Right atrium auricular region (tissue), 2 donors: ENCODE results near the gene SMC4. TPM values are rescaled to one million over a fixed set of nuclear protein-coding genes. Genes with fewer than 3 reads are reported as not detected.

ENCODE experiments used
- DNase-seq: peaks from one replicate; pipeline ENCODE4 v3.0.0-alpha.2; 2019; ENCODE audit warnings: low spot score
- H3K27ac ChIP-seq, 2 donors: fragments of 200-600 bp; sonication (generic); 1 replicate in 1 of 2; 2 replicates in 1 of 2; pipeline ENCODE4 v1.5.1; 2016 to 2019
- H3K27me3 ChIP-seq, 2 donors: fragments of 200-600 bp; sonication (generic); one replicate each; pipeline versions ENCODE4 v1.5.1 to v1.6.0; 2017 to 2019
- H3K36me3 ChIP-seq: fragments of 200-600 bp; sonication (generic); one replicate; pipeline ENCODE4 v1.5.1; 2016
- H3K4me1 ChIP-seq, 2 donors: fragments of 200-600 bp; sonication (generic); one replicate each; pipeline versions ENCODE4 v1.5.1 to v1.6.0; 2017 to 2019
- H3K4me3 ChIP-seq, 2 donors: fragments of 200-600 bp; sonication (generic); 1 replicate in 1 of 2; 2 replicates in 1 of 2; pipeline ENCODE4 v1.5.1; 2017 to 2019; ENCODE audit warnings: mild to moderate bottlenecking in 1 of 2, moderate library complexity in 1 of 2
- H3K9me3 ChIP-seq, 2 donors: fragments of 200-600 bp; sonication (generic); one replicate each; pipeline ENCODE4 v1.5.1; 2019
- total RNA-seq, 2 donors: library from RNA; depleted of rRNA; stranded (reverse); fragments of >200 nt; gene quantifications; one replicate each; pipeline ENCODE4 v1.1.0, GENCODE V29; 2016
- TF ChIP-seq, protein P1 (sequence below), 2 donors: fragments of 200-600 bp; sonication (generic); IDR thresholded peaks; one replicate each; pipeline ENCODE4 v1.5.1; 2019; ENCODE audit warnings: antibody characterized with exemption in 2 of 2

The SMC4 gene
- total RNA-seq, 2 donors from 2014 or later = 10.7 to 10.8 TPM

DNA sequence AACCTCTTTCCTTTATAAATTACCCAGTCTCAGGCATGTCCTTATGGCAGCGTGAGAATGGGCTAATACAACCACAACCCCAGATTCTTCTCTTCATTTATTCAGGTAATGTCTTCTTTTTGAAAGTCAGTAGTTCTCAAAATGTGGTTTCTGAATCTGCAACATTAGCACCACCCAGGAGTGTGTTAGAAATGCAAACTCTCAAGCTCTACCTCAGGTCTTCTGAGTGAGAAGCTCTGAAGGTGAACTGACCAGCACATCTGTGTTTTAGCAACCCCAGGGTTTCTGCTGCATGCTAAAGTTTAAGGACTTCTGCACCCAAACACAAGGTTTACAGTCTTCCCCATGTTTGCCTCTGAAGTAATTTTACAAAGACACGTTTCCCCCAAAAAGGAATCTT, 72.4 kb downstream of the SMC4 start:
- H3K4me3 ChIP-seq = no peak overlapping the region
- no peaks in the 10 kb centered on the region for H3K27me3 ChIP-seq
- TF ChIP-seq, protein P1, sequence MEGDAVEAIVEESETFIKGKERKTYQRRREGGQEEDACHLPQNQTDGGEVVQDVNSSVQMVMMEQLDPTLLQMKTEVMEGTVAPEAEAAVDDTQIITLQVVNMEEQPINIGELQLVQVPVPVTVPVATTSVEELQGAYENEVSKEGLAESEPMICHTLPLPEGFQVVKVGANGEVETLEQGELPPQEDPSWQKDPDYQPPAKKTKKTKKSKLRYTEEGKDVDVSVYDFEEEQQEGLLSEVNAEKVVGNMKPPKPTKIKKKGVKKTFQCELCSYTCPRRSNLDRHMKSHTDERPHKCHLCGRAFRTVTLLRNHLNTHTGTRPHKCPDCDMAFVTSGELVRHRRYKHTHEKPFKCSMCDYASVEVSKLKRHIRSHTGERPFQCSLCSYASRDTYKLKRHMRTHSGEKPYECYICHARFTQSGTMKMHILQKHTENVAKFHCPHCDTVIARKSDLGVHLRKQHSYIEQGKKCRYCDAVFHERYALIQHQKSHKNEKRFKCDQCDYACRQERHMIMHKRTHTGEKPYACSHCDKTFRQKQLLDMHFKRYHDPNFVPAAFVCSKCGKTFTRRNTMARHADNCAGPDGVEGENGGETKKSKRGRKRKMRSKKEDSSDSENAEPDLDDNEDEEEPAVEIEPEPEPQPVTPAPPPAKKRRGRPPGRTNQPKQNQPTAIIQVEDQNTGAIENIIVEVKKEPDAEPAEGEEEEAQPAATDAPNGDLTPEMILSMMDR (IDR thresholded peaks at IDR 0.05) = no peak
- H3K36me3 ChIP-seq = no peaks in the 10 kb centered on the region
- no peaks in the 10 kb centered on the region for H3K4me1 ChIP-seq
- H3K27ac ChIP-seq = no peak overlapping the region
- no peak for DNase-seq
- H3K9me3 ChIP-seq = peaks cover 0 to 9% of the 10 kb centered on the region in 2 donors

DNA sequence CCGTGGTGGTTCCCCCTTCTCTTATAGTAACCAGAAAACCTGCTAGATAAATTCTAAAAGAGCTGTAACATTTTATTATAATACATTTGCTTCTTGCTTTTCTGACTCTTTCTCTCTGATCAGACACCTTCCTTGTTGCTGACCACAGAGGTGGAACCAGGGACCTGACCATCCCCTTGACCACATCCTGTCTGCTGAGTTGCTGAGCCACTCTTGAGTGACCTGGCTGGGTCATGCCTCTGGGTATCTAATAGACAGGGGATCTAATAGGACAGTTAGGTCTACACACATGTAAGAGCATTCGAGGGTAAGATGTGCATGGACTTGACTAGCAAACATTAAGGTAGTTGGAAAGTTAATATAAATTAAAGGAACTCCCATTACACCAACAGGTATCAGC, 72.9 kb downstream of the SMC4 start:
- TF ChIP-seq, protein P1 (IDR thresholded peaks at IDR 0.05) = no peak
- Histone ChIP-seq H3K4me1 (no peaks in the 10 kb centered on the region), H3K4me3 (no peak overlapping the region), H3K9me3 (peaks cover 0 to 9% of the 10 kb centered on the region in 2 donors), H3K27ac (no peak overlapping the region), H3K36me3 (no peaks in the 10 kb centered on the region), H3K27me3 (no peaks in the 10 kb centered on the region)
- DNase-seq = no peak

DNA sequence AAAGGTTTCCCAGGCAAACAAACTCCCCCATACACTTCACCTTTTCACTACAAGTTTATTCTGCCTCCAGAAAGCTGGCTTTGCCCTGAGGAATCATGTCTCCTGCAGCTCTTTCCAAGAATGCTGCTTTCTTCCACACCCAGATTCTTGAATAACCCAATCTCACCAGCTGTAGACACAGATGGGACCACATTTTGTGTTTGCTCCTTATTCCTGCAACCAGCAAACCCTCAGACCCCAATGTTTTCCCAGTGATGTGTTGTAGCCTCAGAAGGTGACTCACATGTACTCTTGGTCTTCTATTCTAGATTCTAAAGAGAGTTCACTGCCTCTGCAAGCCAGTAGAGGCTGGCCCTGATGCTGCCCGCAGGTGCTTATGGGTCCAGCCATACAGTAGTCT, 73.8 kb downstream of the SMC4 start:
- Histone ChIP-seq H3K27me3 (no peaks in the 10 kb centered on the region), H3K4me3 (no peak overlapping the region), H3K27ac (no peak overlapping the region), H3K9me3 (peaks cover 0 to 9% of the 10 kb centered on the region in 2 donors), H3K36me3 (no peaks in the 10 kb centered on the region), H3K4me1 (no peaks in the 10 kb centered on the region)
- TF ChIP-seq, protein P1 (IDR thresholded peaks at IDR 0.05) = no peak
- DNase-seq = no peak

DNA sequence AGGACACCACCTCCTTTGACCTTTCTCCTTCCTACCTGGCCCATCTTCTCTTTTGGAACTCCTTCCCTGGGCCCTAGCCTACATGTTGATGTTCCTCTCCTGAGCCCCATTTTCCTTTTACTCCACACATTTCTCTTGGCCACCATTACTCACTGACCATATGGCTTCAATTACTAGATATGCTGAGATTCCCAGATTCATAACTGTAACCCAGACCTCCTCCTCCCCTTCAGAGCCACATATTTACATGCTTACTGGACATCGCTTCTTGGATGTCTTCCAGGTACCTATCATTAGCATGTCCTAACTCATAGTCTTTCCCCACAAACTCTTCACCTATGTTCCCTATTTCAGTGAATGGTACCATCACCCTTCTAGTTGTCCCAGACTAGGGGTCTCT, 74.5 kb downstream of the SMC4 start:
- DNase-seq = no peak
- Histone ChIP-seq H3K9me3 (peaks cover 0 to 9% of the 10 kb centered on the region in 2 donors), H3K4me3 (no peak overlapping the region), H3K36me3 (no peaks in the 10 kb centered on the region), H3K4me1 (no peaks in the 10 kb centered on the region), H3K27me3 (no peaks in the 10 kb centered on the region), H3K27ac (no peak overlapping the region)
- TF ChIP-seq, protein P1 (IDR thresholded peaks at IDR 0.05) = no peak

DNA sequence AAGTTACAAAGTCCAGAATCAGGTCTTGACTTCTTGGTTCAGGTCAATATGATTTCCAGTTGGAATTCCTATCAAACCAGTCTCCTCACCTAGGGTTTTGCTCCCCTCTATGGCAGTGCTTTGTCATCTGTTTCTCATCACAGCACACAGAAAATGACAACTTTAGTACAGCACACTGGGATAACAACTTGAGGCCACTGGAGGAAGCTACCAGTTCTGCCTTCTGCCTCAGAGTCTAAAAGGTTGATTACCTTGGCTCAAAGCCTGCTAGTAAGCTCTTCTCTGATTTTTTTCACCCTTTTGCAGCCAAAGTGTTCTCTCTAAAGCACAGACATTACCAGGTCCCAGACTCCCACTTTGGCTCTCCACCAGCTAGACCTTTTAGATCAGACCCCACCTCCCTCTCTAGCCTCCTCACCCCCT, 75.0 kb downstream of the SMC4 start:
- TF ChIP-seq, protein P1 (IDR thresholded peaks at IDR 0.05) = no peak
- no peak for DNase-seq
- Histone ChIP-seq H3K4me3 (no peak overlapping the region), H3K4me1 (no peaks in the 10 kb centered on the region), H3K9me3 (peaks cover 0 to 9% of the 10 kb centered on the region in 2 donors), H3K27me3 (no peaks in the 10 kb centered on the region), H3K27ac (no peak overlapping the region), H3K36me3 (no peaks in the 10 kb centered on the region)

DNA sequence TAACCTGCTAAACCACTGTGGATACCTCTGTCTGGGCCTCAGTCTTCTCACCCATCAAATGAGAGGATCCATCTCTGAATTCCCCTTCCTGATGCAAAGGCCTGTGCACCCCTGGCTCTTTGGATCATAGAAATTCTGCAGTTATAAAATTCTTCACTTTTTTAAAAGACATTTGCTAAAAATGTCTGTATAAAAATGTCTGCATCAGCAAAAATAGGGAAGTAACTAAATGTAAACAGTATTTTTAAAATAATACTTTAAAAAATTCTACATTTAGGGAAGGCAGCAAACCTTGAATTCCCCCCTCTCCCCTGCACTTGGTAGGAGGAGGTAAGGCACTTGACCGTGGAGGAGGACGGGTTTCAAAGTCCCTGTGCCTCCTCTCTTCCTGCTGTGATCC, 75.7 kb downstream of the SMC4 start:
- no peak for DNase-seq
- no peak overlapping the region for H3K27ac ChIP-seq
- peaks cover 0 to 6% of the 10 kb centered on the region in 2 donors for H3K9me3 ChIP-seq
- no peaks in the 10 kb centered on the region for H3K36me3 ChIP-seq
- no peaks in the 10 kb centered on the region for H3K27me3 ChIP-seq
- no peaks in the 10 kb centered on the region for H3K4me1 ChIP-seq
- TF ChIP-seq, protein P1 (IDR thresholded peaks at IDR 0.05) = no peak
- H3K4me3 ChIP-seq = no peak overlapping the region
